Measurements from ENCODE around the gene MAP6D1. TPM values are rescaled to one million over a fixed set of nuclear protein-coding genes. Genes with fewer than 3 reads are reported as not detected.

MAP6D1 gene
- total RNA-seq (2012; rRNA removed): 2.8 and 3.0 TPM in 2 replicates

- Histone ChIP-seq H3K4me2 (ENCODE audit: low read length) (peak within 1 kb of the TSS; percentile 98), H3K9me3 (replicated peaks; ENCODE audit: low read length) (no peaks in the 10 kb centered on the region), H3K4me1 (ENCODE audit: control insufficient read depth, insufficient read depth, low read length) (peaks cover 8% of the 10 kb centered on the region), H3K9ac (ENCODE audit: low read depth, low read length) (peak within 1 kb of the TSS; percentile 73), H3K27me3 (ENCODE audit: control insufficient read depth, insufficient read depth, low read length) (no peaks in the 10 kb centered on the region), H3K4me3 (ENCODE audit: low read length) (peak within 1 kb of the TSS; percentile 88), H3K36me3 (ENCODE audit: insufficient read depth, low read length) (peaks cover 23% of the 10 kb centered on the region)
Measured at GRCh38 chr3:183825456-183826161, at the start of gene MAP6D1. Gene MAP6D1, minus strand, starts transcription at chr3:183825577. Its CDS starts 30 bp downstream, at chr3:183825547.

- no peak overlapping the region for H3K9ac ChIP-seq (ENCODE audit: low read depth, low read length)
- H3K4me3 ChIP-seq (ENCODE audit: low read length): no peak overlapping the region
- H3K27me3 ChIP-seq (ENCODE audit: control insufficient read depth, insufficient read depth, low read length): no peaks in the 10 kb centered on the region
- H3K9me3 ChIP-seq (replicated peaks; ENCODE audit: low read length): no peaks in the 10 kb centered on the region
- no peaks in the 10 kb centered on the region for H3K4me1 ChIP-seq (ENCODE audit: control insufficient read depth, insufficient read depth, low read length)
- H3K36me3 ChIP-seq (ENCODE audit: insufficient read depth, low read length): no peaks in the 10 kb centered on the region
- no peak overlapping the region for H3K4me2 ChIP-seq (ENCODE audit: low read length)
Measured at GRCh38 chr3:183873914-183874313, 48.5 kb upstream of the MAP6D1 start.

GRCh38 chr3:183871541-183871940, 46.2 kb upstream of the MAP6D1 start:
- Histone ChIP-seq H3K4me1 (ENCODE audit: control insufficient read depth, insufficient read depth, low read length) (no peaks in the 10 kb centered on the region), H3K4me3 (ENCODE audit: low read length) (no peak overlapping the region), H3K9ac (ENCODE audit: low read depth, low read length) (no peak overlapping the region), H3K36me3 (ENCODE audit: insufficient read depth, low read length) (no peaks in the 10 kb centered on the region), H3K4me2 (ENCODE audit: low read length) (no peak overlapping the region), H3K9me3 (replicated peaks; ENCODE audit: low read length) (no peaks in the 10 kb centered on the region), H3K27me3 (ENCODE audit: control insufficient read depth, insufficient read depth, low read length) (no peaks in the 10 kb centered on the region)

- no peak overlapping the region for H3K9ac ChIP-seq (ENCODE audit: low read depth, low read length)
- no peak overlapping the region for H3K4me3 ChIP-seq (ENCODE audit: low read length)
- no peaks in the 10 kb centered on the region for H3K4me1 ChIP-seq (ENCODE audit: control insufficient read depth, insufficient read depth, low read length)
- H3K9me3 ChIP-seq (replicated peaks; ENCODE audit: low read length): no peaks in the 10 kb centered on the region
- peaks cover 6% of the 10 kb centered on the region for H3K36me3 ChIP-seq (ENCODE audit: insufficient read depth, low read length)
- no peaks in the 10 kb centered on the region for H3K27me3 ChIP-seq (ENCODE audit: control insufficient read depth, insufficient read depth, low read length)
- no peak overlapping the region for H3K4me2 ChIP-seq (ENCODE audit: low read length)
Measured at GRCh38 chr3:183870563-183870962, 45.2 kb upstream of the MAP6D1 start.

GRCh38 chr3:183868796-183869195, 43.4 kb upstream of the MAP6D1 start:
- peaks cover 18% of the 10 kb centered on the region for H3K36me3 ChIP-seq (ENCODE audit: insufficient read depth, low read length)
- no peak overlapping the region for H3K4me3 ChIP-seq (ENCODE audit: low read length)
- H3K4me2 ChIP-seq (ENCODE audit: low read length): no peak overlapping the region
- no peaks in the 10 kb centered on the region for H3K27me3 ChIP-seq (ENCODE audit: control insufficient read depth, insufficient read depth, low read length)
- no peaks in the 10 kb centered on the region for H3K4me1 ChIP-seq (ENCODE audit: control insufficient read depth, insufficient read depth, low read length)
- no peak overlapping the region for H3K9ac ChIP-seq (ENCODE audit: low read depth, low read length)
- no peaks in the 10 kb centered on the region for H3K9me3 ChIP-seq (replicated peaks; ENCODE audit: low read length)

- no peaks in the 10 kb centered on the region for H3K27me3 ChIP-seq (ENCODE audit: control insufficient read depth, insufficient read depth, low read length)
- no peak overlapping the region for H3K4me2 ChIP-seq (ENCODE audit: low read length)
- H3K4me1 ChIP-seq (ENCODE audit: control insufficient read depth, insufficient read depth, low read length): no peaks in the 10 kb centered on the region
- H3K9me3 ChIP-seq (replicated peaks; ENCODE audit: low read length): no peaks in the 10 kb centered on the region
- no peak overlapping the region for H3K9ac ChIP-seq (ENCODE audit: low read depth, low read length)
- peaks cover 56% of the 10 kb centered on the region for H3K36me3 ChIP-seq (ENCODE audit: insufficient read depth, low read length)
- no peak overlapping the region for H3K4me3 ChIP-seq (ENCODE audit: low read length)
Measured at GRCh38 chr3:183862610-183863009, 37.2 kb upstream of the MAP6D1 start.

- Histone ChIP-seq H3K27me3 (ENCODE audit: control insufficient read depth, insufficient read depth, low read length) (no peaks in the 10 kb centered on the region), H3K4me1 (ENCODE audit: control insufficient read depth, insufficient read depth, low read length) (no peaks in the 10 kb centered on the region), H3K36me3 (ENCODE audit: insufficient read depth, low read length) (peaks cover 49% of the 10 kb centered on the region), H3K9ac (ENCODE audit: low read depth, low read length) (no peak overlapping the region), H3K4me3 (ENCODE audit: low read length) (no peak overlapping the region), H3K9me3 (replicated peaks; ENCODE audit: low read length) (no peaks in the 10 kb centered on the region), H3K4me2 (ENCODE audit: low read length) (no peak overlapping the region)
Measured at GRCh38 chr3:183857863-183858262, 32.5 kb upstream of the MAP6D1 start.

GRCh38 chr3:183854318-183855035, 29.1 kb upstream of the MAP6D1 start:
- Histone ChIP-seq H3K27me3 (ENCODE audit: control insufficient read depth, insufficient read depth, low read length) (no peaks in the 10 kb centered on the region), H3K4me2 (ENCODE audit: low read length) (no peak overlapping the region), H3K4me1 (ENCODE audit: control insufficient read depth, insufficient read depth, low read length) (no peaks in the 10 kb centered on the region), H3K9me3 (replicated peaks; ENCODE audit: low read length) (no peaks in the 10 kb centered on the region), H3K4me3 (ENCODE audit: low read length) (no peak overlapping the region), H3K9ac (ENCODE audit: low read depth, low read length) (no peak overlapping the region), H3K36me3 (ENCODE audit: insufficient read depth, low read length) (peaks cover 17% of the 10 kb centered on the region)

GRCh38 chr3:183845608-183846288, 20.4 kb upstream of the MAP6D1 start:
- Histone ChIP-seq H3K4me2 (ENCODE audit: low read length) (no peak overlapping the region), H3K9me3 (replicated peaks; ENCODE audit: low read length) (no peaks in the 10 kb centered on the region), H3K36me3 (ENCODE audit: insufficient read depth, low read length) (peaks cover 28% of the 10 kb centered on the region), H3K9ac (ENCODE audit: low read depth, low read length) (no peak overlapping the region), H3K27me3 (ENCODE audit: control insufficient read depth, insufficient read depth, low read length) (no peaks in the 10 kb centered on the region), H3K4me1 (ENCODE audit: control insufficient read depth, insufficient read depth, low read length) (peaks cover 20% of the 10 kb centered on the region), H3K4me3 (ENCODE audit: low read length) (no peak overlapping the region)

GRCh38 chr3:183845090-183845489, 19.7 kb upstream of the MAP6D1 start:
- Histone ChIP-seq H3K4me3 (ENCODE audit: low read length) (no peak overlapping the region), H3K27me3 (ENCODE audit: control insufficient read depth, insufficient read depth, low read length) (no peaks in the 10 kb centered on the region), H3K9me3 (replicated peaks; ENCODE audit: low read length) (no peaks in the 10 kb centered on the region), H3K4me2 (ENCODE audit: low read length) (peak overlapping the region; percentile 12), H3K36me3 (ENCODE audit: insufficient read depth, low read length) (peaks cover 35% of the 10 kb centered on the region), H3K9ac (ENCODE audit: low read depth, low read length) (no peak overlapping the region), H3K4me1 (ENCODE audit: control insufficient read depth, insufficient read depth, low read length) (peaks cover 20% of the 10 kb centered on the region)

GRCh38 chr3:183844606-183845005, 19.2 kb upstream of the MAP6D1 start:
- peaks cover 39% of the 10 kb centered on the region for H3K36me3 ChIP-seq (ENCODE audit: insufficient read depth, low read length)
- peaks cover 20% of the 10 kb centered on the region for H3K4me1 ChIP-seq (ENCODE audit: control insufficient read depth, insufficient read depth, low read length)
- H3K27me3 ChIP-seq (ENCODE audit: control insufficient read depth, insufficient read depth, low read length): no peaks in the 10 kb centered on the region
- H3K4me2 ChIP-seq (ENCODE audit: low read length): peak overlapping the region; percentile 22
- no peak overlapping the region for H3K4me3 ChIP-seq (ENCODE audit: low read length)
- H3K9ac ChIP-seq (ENCODE audit: low read depth, low read length): no peak overlapping the region
- no peaks in the 10 kb centered on the region for H3K9me3 ChIP-seq (replicated peaks; ENCODE audit: low read length)
